Loucy (cell line): ENCODE results near the gene PIAS2.

Source experiments
- H2AFZ ChIP-seq: fragments of 200-600 bp; sonication (generic); 2 replicates; pipeline ENCODE4 v1.6.0; 2016; ENCODE audit warnings: antibody characterized with exemption, mild to moderate bottlenecking, low read length, moderate library complexity
- H3F3A ChIP-seq: fragments of 200-600 bp; 2 replicates; pipeline ENCODE4 v1.6.0; 2016; ENCODE audit warnings: antibody characterized with exemption, low read depth, mild to moderate bottlenecking
- H3K27me3 ChIP-seq: fragments of 200-600 bp; sonication (generic); 2 replicates; pipeline ENCODE4 v1.6.1; 2014; ENCODE audit warnings: low read length, mild to moderate bottlenecking; ENCODE audit not compliant: insufficient read depth, poor library complexity, severe bottlenecking
- H3K36me3 ChIP-seq: fragments of 200-600 bp; sonication (generic); 2 replicates; pipeline ENCODE4 v1.6.1; 2016; ENCODE audit warnings: low read length; ENCODE audit not compliant: insufficient read depth
- H3K4me1 ChIP-seq: fragments of 200-600 bp; sonication (generic); 2 replicates; pipeline ENCODE4 v1.5.1; 2014; ENCODE audit warnings: low read length, mild to moderate bottlenecking; ENCODE audit not compliant: insufficient read depth, poor library complexity, severe bottlenecking
- H3K4me2 ChIP-seq: fragments of 200-600 bp; sonication (generic); 2 replicates; pipeline ENCODE4 v1.6.0; 2014; ENCODE audit warnings: antibody characterized with exemption, low read length, low read depth, mild to moderate bottlenecking; ENCODE audit not compliant: poor library complexity, severe bottlenecking
- H3K4me3 ChIP-seq: fragments of 200-600 bp; sonication (generic); 2 replicates; pipeline ENCODE4 v1.5.1; 2014; ENCODE audit warnings: low read length, mild to moderate bottlenecking, mixed read lengths; ENCODE audit not compliant: poor library complexity, severe bottlenecking
- H3K79me2 ChIP-seq: fragments of 200-600 bp; sonication (generic); 2 replicates; pipeline ENCODE4 v1.6.1; 2014; ENCODE audit warnings: low read length; ENCODE audit not compliant: insufficient read depth
- H3K9ac ChIP-seq: fragments of 200-600 bp; sonication (generic); 2 replicates; pipeline ENCODE4 v1.6.0; 2014; ENCODE audit warnings: mild to moderate bottlenecking, low read depth, low read length, moderate library complexity; ENCODE audit not compliant: poor library complexity, severe bottlenecking
- H3K9me2 ChIP-seq: fragments of 200-600 bp; sonication (generic); replicated peaks from 2 replicates; pipeline ENCODE4 v1.6.1; 2016; ENCODE audit warnings: low read depth, low read length, mixed read lengths
- H3K9me3 ChIP-seq: fragments of 200-600 bp; sonication (generic); 2 replicates; pipeline ENCODE4 v1.6.1; 2014; ENCODE audit warnings: mild to moderate bottlenecking, antibody characterized with exemption, low read length, low read depth; ENCODE audit not compliant: insufficient read depth
- H4K20me1 ChIP-seq: fragments of 200-600 bp; sonication (generic); 2 replicates; pipeline ENCODE4 v1.6.0; 2014; ENCODE audit warnings: antibody characterized with exemption, low read length, mild to moderate bottlenecking; ENCODE audit not compliant: insufficient read depth, poor library complexity, severe bottlenecking
- EZH2phosphoT487 ChIP-seq: fragments of 200-600 bp; IDR thresholded peaks from 2 replicates; pipeline ENCODE4 v1.6.1; 2018; ENCODE audit warnings: antibody characterized with exemption, mild to moderate bottlenecking, moderate library complexity, borderline replicate concordance
- TF ChIP-seq, protein P1 (sequence below): fragments of 200-600 bp; sonication (generic); conservative IDR thresholded peaks from 2 replicates; pipeline ENCODE4 v1.5.1; 2014; ENCODE audit warnings: mild to moderate bottlenecking, antibody characterized with exemption, low read length

PIAS2 gene

DNA sequence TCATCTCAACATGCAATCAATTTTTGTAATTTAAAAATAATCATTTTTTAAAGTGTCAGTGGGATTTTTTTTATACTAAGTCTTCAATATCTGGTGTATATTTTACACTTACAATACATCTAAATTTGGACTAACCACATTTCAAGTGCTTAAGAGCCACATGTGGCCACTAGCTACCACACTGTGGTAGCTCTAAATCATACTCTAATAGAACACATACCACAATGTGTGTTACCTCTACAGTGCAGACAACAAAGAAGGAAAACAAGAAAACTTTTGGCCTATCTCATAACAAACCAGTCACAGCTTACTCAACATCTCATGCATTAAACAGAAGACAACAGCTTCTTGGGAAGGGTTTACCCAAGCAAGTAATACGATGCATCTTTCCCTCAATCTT, 24.5 kb downstream of the PIAS2 start:
- Histone ChIP-seq H3K4me2 (no peak overlapping the region), H3K9me2 (no peaks in the 10 kb centered on the region), H3K27me3 (no peaks in the 10 kb centered on the region), H4K20me1 (peaks cover 23% of the 10 kb centered on the region), H3K79me2 (peaks cover 97% of the 10 kb centered on the region), H3K4me1 (peaks cover 22% of the 10 kb centered on the region), H3K4me3 (no peak overlapping the region), H3K36me3 (peaks cover 42% of the 10 kb centered on the region), H3F3A (no peaks in the 10 kb centered on the region; the same call in 1 of the 2 replicates), H2AFZ (no peak overlapping the region), H3K9me3 (peaks cover 22% of the 10 kb centered on the region; the same call in 1 of the 2 replicates), H3K9ac (no peak overlapping the region)
- no peak for TF ChIP-seq EZH2phosphoT487
- TF ChIP-seq, protein P1, sequence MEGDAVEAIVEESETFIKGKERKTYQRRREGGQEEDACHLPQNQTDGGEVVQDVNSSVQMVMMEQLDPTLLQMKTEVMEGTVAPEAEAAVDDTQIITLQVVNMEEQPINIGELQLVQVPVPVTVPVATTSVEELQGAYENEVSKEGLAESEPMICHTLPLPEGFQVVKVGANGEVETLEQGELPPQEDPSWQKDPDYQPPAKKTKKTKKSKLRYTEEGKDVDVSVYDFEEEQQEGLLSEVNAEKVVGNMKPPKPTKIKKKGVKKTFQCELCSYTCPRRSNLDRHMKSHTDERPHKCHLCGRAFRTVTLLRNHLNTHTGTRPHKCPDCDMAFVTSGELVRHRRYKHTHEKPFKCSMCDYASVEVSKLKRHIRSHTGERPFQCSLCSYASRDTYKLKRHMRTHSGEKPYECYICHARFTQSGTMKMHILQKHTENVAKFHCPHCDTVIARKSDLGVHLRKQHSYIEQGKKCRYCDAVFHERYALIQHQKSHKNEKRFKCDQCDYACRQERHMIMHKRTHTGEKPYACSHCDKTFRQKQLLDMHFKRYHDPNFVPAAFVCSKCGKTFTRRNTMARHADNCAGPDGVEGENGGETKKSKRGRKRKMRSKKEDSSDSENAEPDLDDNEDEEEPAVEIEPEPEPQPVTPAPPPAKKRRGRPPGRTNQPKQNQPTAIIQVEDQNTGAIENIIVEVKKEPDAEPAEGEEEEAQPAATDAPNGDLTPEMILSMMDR = no peak

DNA sequence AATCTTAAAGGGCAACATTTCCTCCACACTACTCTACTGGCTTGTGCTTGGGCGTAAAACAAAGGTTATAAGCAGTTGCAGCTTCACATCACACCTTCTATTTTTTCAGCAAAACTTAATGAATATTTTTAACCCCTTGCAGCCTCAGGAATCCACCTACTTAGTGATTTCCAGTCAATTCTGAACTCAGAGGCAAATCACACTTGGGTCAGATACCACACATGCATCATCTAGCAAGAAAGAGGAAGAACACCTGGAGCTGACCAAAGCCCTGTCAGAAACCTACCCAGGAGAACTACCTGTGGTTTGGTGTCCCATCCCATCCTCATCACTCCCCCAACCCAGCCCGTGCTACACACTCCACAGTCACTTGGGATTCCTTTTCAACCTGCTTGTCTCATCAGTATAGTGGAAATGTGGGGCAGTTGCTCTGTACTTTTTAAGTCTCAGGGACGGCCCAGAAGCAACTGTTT, 25.5 kb downstream of the PIAS2 start:
- Histone ChIP-seq H3F3A (no peaks in the 10 kb centered on the region), H3K79me2 (peaks cover 98% of the 10 kb centered on the region), H3K4me1 (peaks cover 12% of the 10 kb centered on the region), H3K36me3 (peaks cover 47% of the 10 kb centered on the region), H2AFZ (no peak overlapping the region), H3K27me3 (no peaks in the 10 kb centered on the region), H3K9ac (no peak overlapping the region), H4K20me1 (peaks cover 23% of the 10 kb centered on the region), H3K4me2 (peak overlapping the region; percentile 34), H3K4me3 (no peak overlapping the region), H3K9me3 (peaks cover 25% of the 10 kb centered on the region; the same call in 1 of the 2 replicates), H3K9me2 (no peaks in the 10 kb centered on the region)
- TF ChIP-seq EZH2phosphoT487 = no peak
- TF ChIP-seq, protein P1 = no peak

DNA sequence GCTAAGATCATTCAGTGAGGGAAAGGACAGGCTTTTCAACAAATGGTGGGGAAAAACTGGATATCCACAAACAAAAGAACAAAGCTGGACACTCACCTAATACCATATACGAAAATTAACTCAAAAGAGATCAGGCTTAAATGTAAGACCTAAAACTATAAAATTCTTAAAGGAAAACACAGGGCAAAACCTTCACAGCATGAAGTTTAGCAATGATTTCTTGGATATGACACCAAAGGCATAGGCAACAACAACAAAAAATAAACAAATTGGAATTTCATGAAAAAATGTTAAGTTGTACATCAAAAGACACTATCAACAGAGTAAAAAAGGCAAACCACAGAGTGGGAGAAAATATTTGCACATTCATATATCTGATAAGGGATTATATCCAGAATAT, 28.3 kb downstream of the PIAS2 start:
- no peak for TF ChIP-seq EZH2phosphoT487
- TF ChIP-seq, protein P1 = no peak
- H3K4me1 ChIP-seq = peaks cover 11% of the 10 kb centered on the region
- H3K4me2 ChIP-seq = no peak overlapping the region
- H3K9me2 ChIP-seq = no peaks in the 10 kb centered on the region
- H3K36me3 ChIP-seq = peaks cover 34% of the 10 kb centered on the region
- peaks cover 94% of the 10 kb centered on the region for H3K79me2 ChIP-seq
- no peaks in the 10 kb centered on the region for H3K27me3 ChIP-seq
- H3K4me3 ChIP-seq = no peak overlapping the region
- H3F3A ChIP-seq = no peaks in the 10 kb centered on the region
- no peak overlapping the region for H3K9ac ChIP-seq
- peaks cover 19% of the 10 kb centered on the region for H4K20me1 ChIP-seq
- no peak overlapping the region for H2AFZ ChIP-seq
- H3K9me3 ChIP-seq = peaks cover 25% of the 10 kb centered on the region; the same call in 1 of the 2 replicates
